ENCODE results near the gene ISOC2.

ISOC2 gene

GRCh38 chr19:55489711-55490477 lies 28.5 kb upstream of the ISOC2 start:
- no peak for DNase-seq

- DNase-seq = no peak
Observed at GRCh38 chr19:55488986-55489710, 27.7 kb upstream of the ISOC2 start.

GRCh38 chr19:55487924-55488687 lies 26.7 kb upstream of the ISOC2 start, which contains the start of gene SSC5D:
Gene SSC5D (plus strand): TSS chr19:55488436. CDS start chr19:55488590, 154 bp downstream.
- no peak for DNase-seq

DNA sequence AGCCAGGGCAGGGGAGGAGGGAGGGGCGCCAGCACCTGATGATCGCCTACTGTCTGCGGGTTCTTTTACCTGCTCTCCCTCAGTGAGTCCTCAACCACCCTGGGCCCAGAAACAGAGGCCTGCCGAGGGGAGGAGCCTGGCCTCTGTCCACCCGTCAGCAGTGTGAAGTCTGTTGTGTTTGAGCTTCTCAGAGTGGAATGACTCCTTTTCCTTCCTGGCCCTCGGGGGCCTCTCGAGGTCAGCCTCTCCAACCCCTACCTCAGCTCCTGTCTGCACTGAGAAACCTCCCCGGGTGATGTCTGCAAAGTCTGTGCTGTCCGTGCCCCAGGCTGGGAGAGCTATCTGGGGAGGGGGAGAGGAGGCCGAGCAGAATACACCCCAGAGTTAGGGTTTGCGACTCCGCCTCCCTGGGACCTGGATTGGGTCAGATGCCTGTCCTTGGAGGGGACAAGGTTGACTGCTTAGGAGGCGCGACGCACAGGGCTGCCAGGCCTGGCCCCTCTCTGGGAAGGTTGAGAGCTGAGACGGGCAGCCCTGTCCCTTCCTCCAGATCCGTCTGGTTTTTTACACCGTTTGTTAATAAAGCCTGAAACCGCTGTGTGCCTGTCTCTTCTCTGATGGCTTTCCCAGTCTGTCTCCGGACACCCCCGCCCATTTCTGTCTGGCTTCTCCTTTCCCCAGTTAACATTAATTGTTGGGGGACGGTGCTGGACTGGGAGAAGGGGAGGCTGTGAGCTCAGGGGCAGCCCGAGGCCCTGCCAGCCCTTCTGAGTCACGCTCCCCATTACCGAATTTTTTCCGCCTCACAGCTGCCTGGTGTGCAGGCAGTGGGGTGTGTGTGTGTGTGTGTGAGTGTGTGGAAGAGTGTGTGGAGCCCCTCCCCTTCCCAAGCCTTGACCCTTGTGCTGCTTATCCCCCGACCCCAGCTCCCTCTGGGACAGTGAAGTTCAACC lies 25.8 kb upstream of the ISOC2 start:
- peak; percentile 78 for DNase-seq

DNA sequence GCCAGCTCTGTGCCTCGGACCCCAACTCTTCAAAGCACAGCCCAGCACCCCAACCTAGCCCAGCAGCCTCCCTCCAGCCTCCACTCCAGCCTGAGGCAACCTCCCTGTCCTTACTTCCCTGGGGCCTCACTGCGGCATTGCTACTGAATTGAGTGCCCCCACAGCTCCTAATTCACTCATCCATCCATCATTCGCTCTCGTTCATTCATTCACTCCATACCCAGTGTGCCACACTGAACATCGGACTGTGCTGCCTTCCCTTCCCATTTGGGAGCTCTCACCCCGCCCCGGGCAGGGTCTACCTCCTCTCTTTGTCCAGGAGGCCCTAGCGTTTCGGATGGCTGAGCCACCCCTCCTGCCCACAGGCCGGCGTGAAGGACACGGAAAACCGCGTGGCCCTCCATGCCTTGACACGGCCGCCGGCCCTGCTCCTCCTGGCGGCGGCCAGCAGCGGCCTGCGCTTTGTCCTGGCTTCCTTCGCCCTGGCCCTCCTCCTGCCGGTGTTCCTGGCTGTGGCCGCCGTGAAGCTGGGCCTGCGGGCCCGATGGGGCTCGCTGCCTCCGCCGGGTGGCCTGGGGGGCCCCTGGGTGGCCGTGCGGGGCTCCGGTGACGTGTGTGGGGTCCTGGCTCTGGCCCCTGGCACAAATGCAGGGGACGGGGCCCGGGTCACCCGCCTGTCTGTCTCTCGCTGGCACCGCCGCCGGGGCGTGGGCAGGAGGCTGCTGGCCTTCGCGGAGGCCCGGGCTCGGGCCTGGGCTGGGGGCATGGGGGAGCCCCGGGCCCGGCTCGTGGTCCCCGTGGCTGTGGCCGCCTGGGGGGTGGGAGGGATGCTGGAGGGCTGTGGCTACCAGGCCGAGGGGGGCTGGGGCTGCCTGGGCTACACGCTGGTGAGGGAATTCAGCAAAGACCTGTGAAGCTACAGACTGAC lies 24.9 kb upstream of the ISOC2 start:
- no peak for DNase-seq

- no peak for DNase-seq
Observed at GRCh38 chr19:55485439-55486011, 24.1 kb upstream of the ISOC2 start.

DNA sequence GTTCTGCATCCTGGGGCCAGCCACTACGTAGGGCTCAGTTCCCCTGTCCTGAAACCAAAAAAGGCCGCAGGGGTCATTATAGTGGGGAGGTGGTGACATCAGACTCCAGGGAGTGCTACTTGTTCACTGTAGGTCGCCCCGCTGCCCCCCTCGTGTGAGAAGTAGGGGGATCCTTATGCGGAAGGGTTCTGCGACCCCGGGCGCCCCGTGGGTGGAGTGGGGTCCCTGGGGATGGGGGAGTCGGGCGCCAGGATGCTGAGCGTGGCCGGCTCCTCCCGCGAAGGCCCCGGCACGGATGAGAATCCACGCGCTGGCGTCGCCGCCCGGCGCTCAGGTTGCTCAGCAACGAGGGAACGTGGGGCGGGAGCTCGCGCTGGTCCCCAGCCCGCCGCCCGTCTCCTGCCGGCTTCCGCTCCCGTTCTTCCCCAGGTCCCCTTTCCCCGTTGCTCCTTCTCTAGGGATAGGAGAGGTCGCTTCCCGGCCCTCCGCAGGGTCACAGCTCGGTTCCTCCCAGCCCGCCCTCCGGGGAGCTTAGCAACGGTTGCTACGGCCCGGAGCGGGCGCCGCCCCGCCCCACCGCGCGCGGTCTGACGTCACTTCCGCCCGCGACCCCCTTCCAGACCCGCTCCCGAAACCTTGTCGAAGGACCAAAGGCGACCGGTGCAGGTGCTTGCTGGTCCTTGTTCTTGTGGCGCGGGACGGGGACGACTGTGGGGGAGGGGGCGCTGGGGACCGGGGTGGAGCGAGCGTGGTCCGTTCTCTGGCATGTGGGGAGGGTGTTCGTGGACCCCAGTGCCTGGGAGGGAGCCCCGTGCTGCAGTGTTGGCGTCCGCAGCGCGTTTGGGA lies 23.4 kb upstream of the ISOC2 start, which contains the start of gene NAT14:
TSS of gene NAT14 (plus strand) at position 596 of the 846 bp plus-strand sequence. CDS start 521 bp downstream, outside the sequence.
- DNase-seq = peak; percentile 76

- DNase-seq = no peak
Observed at GRCh38 chr19:55483706-55484592, 22.5 kb upstream of the ISOC2 start.

DNA sequence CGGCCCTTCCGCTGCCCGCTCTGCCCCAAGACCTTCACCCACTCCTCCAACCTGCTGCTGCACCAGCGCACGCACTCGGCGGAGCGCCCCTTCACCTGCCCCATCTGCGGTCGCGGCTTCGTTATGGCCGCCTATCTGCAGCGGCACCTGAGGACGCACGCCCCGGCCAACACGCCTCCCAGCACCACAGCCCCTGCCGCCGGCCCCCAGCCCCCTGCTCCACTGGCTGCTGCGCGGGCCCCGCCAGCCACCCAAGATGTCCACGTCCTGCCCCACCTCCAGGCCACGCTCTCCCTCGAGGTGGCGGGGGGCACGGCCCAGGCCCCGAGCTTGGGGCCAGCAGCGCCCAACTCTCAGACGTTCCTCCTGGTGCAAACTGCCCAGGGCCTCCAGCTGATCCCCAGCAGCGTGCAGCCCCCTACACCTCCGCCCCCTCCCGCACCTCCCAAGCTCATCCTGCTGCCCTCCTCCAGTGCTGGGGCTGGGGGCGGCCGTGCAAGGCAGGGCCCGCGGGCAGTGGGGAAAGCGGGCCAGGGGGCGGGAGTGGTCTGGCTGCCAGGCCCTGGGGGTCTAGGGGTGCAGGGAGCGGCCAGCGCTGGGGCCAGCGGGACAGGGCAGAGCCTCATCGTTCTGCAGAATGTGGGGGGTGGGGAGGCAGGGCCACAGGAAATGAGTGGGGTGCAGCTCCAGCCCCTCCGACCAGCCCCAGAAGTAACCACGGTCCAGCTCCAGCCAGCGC lies 21.7 kb upstream of the ISOC2 start:
- no peak for DNase-seq

DNA sequence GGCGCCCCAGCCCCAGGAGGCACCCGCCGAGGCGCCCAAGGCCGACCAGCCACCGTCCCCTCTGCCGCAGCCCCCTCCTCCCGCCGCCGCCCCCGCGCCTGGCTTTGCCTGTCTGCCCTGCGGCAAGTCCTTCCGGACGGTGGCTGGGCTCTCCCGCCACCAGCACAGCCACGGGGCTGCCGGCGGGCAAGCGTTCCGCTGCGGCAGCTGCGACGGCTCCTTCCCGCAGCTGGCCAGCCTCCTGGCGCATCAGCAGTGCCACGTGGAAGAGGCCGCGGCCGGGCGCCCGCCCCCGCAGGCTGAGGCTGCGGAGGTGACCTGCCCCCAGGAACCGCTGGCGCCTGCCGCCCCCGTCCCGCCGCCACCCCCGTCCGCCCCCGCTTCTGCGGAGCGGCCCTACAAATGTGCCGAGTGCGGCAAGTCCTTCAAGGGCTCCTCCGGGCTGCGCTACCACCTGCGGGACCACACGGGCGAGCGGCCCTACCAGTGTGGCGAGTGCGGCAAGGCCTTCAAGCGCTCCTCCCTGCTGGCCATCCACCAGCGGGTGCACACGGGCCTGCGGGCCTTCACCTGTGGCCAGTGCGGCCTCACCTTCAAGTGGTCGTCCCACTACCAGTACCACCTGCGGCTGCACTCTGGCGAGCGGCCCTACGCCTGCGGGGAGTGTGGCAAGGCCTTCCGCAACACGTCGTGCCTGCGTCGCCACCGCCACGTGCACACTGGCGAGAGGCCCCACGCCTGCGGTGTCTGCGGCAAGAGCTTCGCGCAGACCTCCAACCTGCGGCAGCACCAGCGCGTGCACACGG lies 20.9 kb upstream of the ISOC2 start:
- no peak for DNase-seq

DNA sequence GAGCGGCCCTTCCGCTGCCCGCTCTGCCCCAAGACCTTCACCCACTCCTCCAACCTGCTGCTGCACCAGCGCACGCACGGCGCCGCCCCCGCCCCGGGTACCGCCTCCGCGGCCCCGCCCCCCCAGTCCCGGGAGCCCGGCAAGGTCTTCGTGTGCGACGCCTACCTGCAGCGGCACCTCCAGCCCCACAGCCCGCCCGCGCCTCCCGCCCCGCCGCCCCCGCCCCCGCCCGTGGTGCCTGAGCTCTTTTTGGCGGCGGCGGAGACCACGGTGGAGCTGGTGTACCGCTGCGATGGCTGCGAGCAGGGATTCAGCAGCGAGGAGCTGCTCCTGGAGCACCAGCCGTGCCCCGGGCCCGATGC lies 20.3 kb upstream of the ISOC2 start:
- DNase-seq = no peak

DNA sequence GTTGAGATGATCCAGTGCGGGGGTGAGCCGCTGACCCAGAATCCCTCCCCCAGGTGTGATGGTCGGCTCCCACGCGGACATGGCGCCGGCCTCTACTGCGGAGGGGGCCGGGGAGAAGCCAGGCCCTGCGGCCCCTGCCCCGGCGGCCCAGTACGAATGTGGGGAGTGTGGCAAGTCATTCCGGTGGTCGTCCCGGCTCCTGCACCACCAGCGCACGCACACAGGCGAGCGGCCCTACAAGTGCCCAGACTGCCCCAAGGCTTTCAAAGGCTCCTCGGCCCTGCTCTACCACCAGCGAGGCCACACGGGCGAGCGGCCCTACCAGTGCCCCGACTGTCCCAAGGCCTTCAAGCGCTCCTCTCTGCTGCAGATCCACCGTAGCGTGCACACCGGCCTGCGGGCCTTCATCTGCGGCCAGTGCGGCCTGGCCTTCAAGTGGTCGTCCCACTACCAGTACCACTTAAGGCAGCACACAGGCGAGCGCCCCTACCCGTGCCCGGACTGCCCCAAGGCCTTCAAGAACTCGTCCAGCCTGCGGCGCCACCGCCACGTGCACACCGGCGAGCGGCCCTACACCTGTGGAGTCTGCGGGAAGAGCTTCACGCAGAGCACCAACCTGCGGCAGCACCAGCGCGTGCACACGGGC lies 19.8 kb upstream of the ISOC2 start:
- no peak for DNase-seq

DNA sequence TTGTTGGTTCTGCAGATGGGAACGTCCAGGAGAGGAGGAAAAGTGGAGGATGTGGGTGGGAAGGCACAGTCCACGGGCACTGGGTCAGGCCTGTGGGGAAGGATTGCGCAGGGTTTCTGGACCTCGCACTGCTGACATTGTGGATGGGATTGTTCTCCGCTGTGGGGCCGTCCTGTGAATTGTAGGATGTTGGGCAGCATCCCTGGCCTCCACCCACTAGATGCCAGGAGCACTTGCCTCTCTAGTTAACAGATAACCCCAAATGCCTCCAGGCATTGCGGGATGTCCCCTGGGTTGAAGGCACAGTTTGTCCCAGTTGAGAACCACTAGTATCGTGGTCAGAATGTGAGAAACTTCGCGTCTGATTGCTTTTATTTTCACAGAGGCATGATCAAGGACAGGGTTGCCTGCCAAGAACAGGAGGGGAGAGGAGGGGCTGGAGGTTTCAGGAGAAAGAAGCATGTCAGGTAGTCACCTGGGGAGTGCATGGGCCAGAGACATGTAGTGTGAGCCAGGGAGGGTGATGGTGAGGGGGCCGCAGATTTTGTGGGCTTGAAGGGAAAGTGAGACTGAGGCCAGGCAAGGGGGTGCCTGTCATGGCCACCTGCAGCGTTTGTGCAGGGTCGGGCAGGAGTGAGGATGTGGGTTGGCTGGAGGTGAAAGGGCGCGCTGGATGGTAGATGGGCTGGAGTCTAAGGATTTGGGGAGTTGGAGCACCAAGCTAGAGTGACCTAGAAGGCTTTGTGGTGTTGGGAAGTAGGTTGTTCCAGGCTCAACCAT lies 18.2 kb upstream of the ISOC2 start:
- DNase-seq = no peak

- no peak for DNase-seq
Observed at GRCh38 chr19:55479045-55479444, 17.6 kb upstream of the ISOC2 start.

GRCh38 chr19:55478364-55478763 lies 16.9 kb upstream of the ISOC2 start:
- DNase-seq = no peak

DNA sequence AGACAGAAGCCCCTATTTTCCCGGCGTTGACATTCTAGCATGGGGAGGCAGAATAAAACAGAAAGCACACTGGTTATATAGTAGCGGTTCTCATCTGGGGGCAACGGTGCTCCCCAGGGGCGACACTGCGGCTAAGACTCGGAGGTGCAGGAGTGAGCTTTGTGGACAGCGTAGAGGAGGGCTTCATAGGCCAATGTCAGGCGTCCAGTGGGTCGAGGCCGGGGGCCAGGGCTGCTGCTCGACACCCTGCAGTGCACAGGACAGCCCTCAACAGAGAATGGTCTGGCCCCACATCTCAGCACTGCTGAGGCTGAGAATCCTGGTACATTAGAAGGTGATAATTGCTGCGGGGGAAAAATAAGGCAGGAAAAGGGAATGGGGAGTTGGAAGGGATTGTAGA lies 16.5 kb upstream of the ISOC2 start:
- DNase-seq = no peak
